ENCODE data around the gene ZNF134.

ZNF134 gene

DNA sequence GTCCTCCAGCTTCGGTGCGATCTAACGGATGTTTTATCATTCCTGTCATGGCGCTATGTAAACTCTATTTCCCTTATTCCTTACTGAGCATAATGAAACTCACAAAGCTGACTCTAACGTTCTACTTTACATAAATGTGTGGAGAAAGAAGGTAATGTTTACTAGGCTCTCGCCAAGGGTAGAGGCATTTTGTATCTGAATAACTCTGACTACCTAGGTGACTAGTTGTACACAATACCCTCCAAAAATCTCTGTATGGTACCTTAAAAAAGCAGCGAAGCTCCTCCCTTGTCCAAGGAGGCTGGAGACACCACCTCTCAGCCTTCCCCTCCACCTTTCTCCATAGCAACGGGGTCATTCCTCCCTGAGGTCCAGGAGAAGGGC lies 14.7 kb upstream of the ZNF134 start:
- 65 to 68% methylated on average over 6 to 8 of the region's 8 CpGs for WGBS, 2 experiments
- H3K36me3 ChIP-seq (ENCODE audit: control insufficient read depth, insufficient read depth, low read length): no peaks in the 10 kb centered on the region
- no peaks in the 10 kb centered on the region for H3K9me3 ChIP-seq (ENCODE audit: control insufficient read depth, low read length)
- peak overlapping the region; percentile 92 for H3K4me3 ChIP-seq (ENCODE audit: insufficient read depth, low read depth, low read length)
- peaks cover 5% of the 10 kb centered on the region for H3K4me1 ChIP-seq (ENCODE audit: control insufficient read depth, insufficient read depth, low read length)
- H3K27ac ChIP-seq (ENCODE audit: insufficient read depth, low read depth, low read length, poor library complexity, severe bottlenecking): no peak overlapping the region
- no peaks in the 10 kb centered on the region for H3K27me3 ChIP-seq (ENCODE audit: control insufficient read depth, insufficient read depth, low read length, poor library complexity, severe bottlenecking)

- peak within 1 kb of the TSS; percentile 92 for H3K4me3 ChIP-seq (ENCODE audit: insufficient read depth, low read depth, low read length)
- no peaks in the 10 kb centered on the region for H3K36me3 ChIP-seq (ENCODE audit: control insufficient read depth, insufficient read depth, low read length)
- no peaks in the 10 kb centered on the region for H3K9me3 ChIP-seq (ENCODE audit: control insufficient read depth, low read length)
- no peaks in the 10 kb centered on the region for H3K27me3 ChIP-seq (ENCODE audit: control insufficient read depth, insufficient read depth, low read length, poor library complexity, severe bottlenecking)
- 0 to 1% methylated on average over 53 of the region's 53 CpGs for WGBS, 2 experiments
- H3K27ac ChIP-seq (ENCODE audit: insufficient read depth, low read depth, low read length, poor library complexity, severe bottlenecking): no peak within 1 kb of the TSS
- peaks cover 5% of the 10 kb centered on the region for H3K4me1 ChIP-seq (ENCODE audit: control insufficient read depth, insufficient read depth, low read length)
Measured at GRCh38 chr19:57599761-57600383, 14.2 kb upstream of the ZNF134 start, which contains the start of gene ZNF530. TSS of gene ZNF530 (plus strand) at chr19:57599885. CDS start at chr19:57604346, 4,461 bp downstream.

- Histone ChIP-seq H3K4me1 (ENCODE audit: control insufficient read depth, insufficient read depth, low read length) (no peaks in the 10 kb centered on the region), H3K4me3 (ENCODE audit: insufficient read depth, low read depth, low read length) (no peak overlapping the region), H3K9me3 (ENCODE audit: control insufficient read depth, low read length) (no peaks in the 10 kb centered on the region), H3K27me3 (ENCODE audit: control insufficient read depth, insufficient read depth, low read length, poor library complexity, severe bottlenecking) (no peaks in the 10 kb centered on the region), H3K36me3 (ENCODE audit: control insufficient read depth, insufficient read depth, low read length) (peaks cover 10% of the 10 kb centered on the region), H3K27ac (ENCODE audit: insufficient read depth, low read depth, low read length, poor library complexity, severe bottlenecking) (no peak overlapping the region)
- whole genome bisulfite sequencing, 2 experiments: 93 to 97% methylated on average over 4 to 5 of the region's 5 CpGs
Measured at GRCh38 chr19:57606931-57607330, 7.1 kb upstream of the ZNF134 start.

DNA sequence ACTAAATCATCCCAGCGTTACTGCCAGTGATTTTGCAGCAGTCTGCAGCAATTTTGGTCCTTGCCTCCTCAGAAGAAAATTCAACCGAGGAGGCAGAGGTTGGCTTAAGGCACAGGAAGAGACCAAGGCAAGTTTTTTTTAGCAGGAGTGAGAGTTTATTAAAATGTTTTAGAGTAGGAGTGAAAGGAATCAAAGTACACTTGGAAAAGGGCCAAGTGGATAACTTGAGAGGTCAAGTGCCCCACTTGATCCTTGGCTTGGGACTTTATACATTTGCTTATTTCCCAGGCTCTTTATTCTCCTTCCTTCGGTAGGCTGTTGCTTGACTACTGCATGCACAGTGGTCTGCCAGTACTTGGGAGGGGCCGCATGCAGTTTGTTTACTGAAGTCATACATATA lies 2.9 kb upstream of the ZNF134 start:
- Histone ChIP-seq H3K27ac (ENCODE audit: insufficient read depth, low read depth, low read length, poor library complexity, severe bottlenecking) (no peak overlapping the region), H3K4me1 (ENCODE audit: control insufficient read depth, insufficient read depth, low read length) (no peaks in the 10 kb centered on the region), H3K4me3 (ENCODE audit: insufficient read depth, low read depth, low read length) (no peak overlapping the region), H3K9me3 (ENCODE audit: control insufficient read depth, low read length) (peaks cover 3% of the 10 kb centered on the region), H3K27me3 (ENCODE audit: control insufficient read depth, insufficient read depth, low read length, poor library complexity, severe bottlenecking) (no peaks in the 10 kb centered on the region), H3K36me3 (ENCODE audit: control insufficient read depth, insufficient read depth, low read length) (peaks cover 15% of the 10 kb centered on the region)
- WGBS, 2 experiments: 92 to 93% methylated on average over 4 of the region's 4 CpGs

DNA sequence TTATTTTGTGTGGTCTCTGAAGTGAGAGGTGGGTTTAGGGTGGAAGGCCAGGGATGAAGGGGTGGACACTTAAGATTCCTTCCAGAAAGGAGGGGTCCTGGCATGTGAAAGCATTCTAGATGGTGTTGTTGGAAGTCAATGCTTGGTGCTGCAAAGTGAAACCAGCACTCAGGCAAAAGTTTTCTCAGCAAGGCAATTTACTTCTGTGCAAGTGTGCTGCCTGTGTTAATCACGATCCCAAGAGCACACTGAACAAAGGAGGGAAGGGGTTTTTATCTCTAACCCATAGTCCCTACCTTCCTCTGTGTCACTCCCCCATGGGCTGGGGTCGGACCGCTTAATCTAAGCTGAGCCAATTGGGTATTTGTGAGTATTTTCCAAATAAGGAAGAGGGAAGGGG lies 1.3 kb downstream of the ZNF134 start:
- H3K27me3 ChIP-seq (ENCODE audit: control insufficient read depth, insufficient read depth, low read length, poor library complexity, severe bottlenecking): no peaks in the 10 kb centered on the region
- no peaks in the 10 kb centered on the region for H3K4me1 ChIP-seq (ENCODE audit: control insufficient read depth, insufficient read depth, low read length)
- H3K9me3 ChIP-seq (ENCODE audit: control insufficient read depth, low read length): peaks cover 10% of the 10 kb centered on the region
- no peak overlapping the region for H3K27ac ChIP-seq (ENCODE audit: insufficient read depth, low read depth, low read length, poor library complexity, severe bottlenecking)
- peak overlapping the region; percentile 100 for H3K4me3 ChIP-seq (ENCODE audit: insufficient read depth, low read depth, low read length)
- peaks cover 52% of the 10 kb centered on the region for H3K36me3 ChIP-seq (ENCODE audit: control insufficient read depth, insufficient read depth, low read length)
- WGBS, 2 experiments: 98 to 100% methylated on average over 3 of the region's 3 CpGs

GRCh38 chr19:57620673-57621348 lies 6.8 kb downstream of the ZNF134 start:
- peaks cover 22% of the 10 kb centered on the region for H3K9me3 ChIP-seq (ENCODE audit: control insufficient read depth, low read length)
- peaks cover 89% of the 10 kb centered on the region for H3K36me3 ChIP-seq (ENCODE audit: control insufficient read depth, insufficient read depth, low read length)
- no peaks in the 10 kb centered on the region for H3K27me3 ChIP-seq (ENCODE audit: control insufficient read depth, insufficient read depth, low read length, poor library complexity, severe bottlenecking)
- no peaks in the 10 kb centered on the region for H3K4me1 ChIP-seq (ENCODE audit: control insufficient read depth, insufficient read depth, low read length)
- 97% methylated on average over 10 of the region's 10 CpGs for WGBS, 2 experiments
- no peak overlapping the region for H3K4me3 ChIP-seq (ENCODE audit: insufficient read depth, low read depth, low read length)
- H3K27ac ChIP-seq (ENCODE audit: insufficient read depth, low read depth, low read length, poor library complexity, severe bottlenecking): no peak overlapping the region

- Histone ChIP-seq H3K4me1 (ENCODE audit: control insufficient read depth, insufficient read depth, low read length) (no peaks in the 10 kb centered on the region), H3K27ac (ENCODE audit: insufficient read depth, low read depth, low read length, poor library complexity, severe bottlenecking) (no peak overlapping the region), H3K36me3 (ENCODE audit: control insufficient read depth, insufficient read depth, low read length) (peaks cover 66% of the 10 kb centered on the region), H3K27me3 (ENCODE audit: control insufficient read depth, insufficient read depth, low read length, poor library complexity, severe bottlenecking) (no peaks in the 10 kb centered on the region), H3K9me3 (ENCODE audit: control insufficient read depth, low read length) (peaks cover 22% of the 10 kb centered on the region), H3K4me3 (ENCODE audit: insufficient read depth, low read depth, low read length) (no peak overlapping the region)
Measured at GRCh38 chr19:57623091-57623490, 9.0 kb downstream of the ZNF134 start.

- WGBS, 2 experiments: 3% methylated on average over 59 of the region's 59 CpGs
Measured at GRCh38 chr19:57632987-57633831, 19.2 kb downstream of the ZNF134 start, which contains the start of gene ZNF211. TSS of gene ZNF211 (plus strand) at chr19:57633168. CDS start at chr19:57633347, 179 bp downstream.

GRCh38 chr19:57633832-57634131 lies 19.7 kb downstream of the ZNF134 start:
- Histone ChIP-seq H3K4me1 (ENCODE audit: control insufficient read depth, insufficient read depth, low read length) (no peaks in the 10 kb centered on the region), H3K27ac (ENCODE audit: insufficient read depth, low read depth, low read length, poor library complexity, severe bottlenecking) (no peak overlapping the region), H3K36me3 (ENCODE audit: control insufficient read depth, insufficient read depth, low read length) (peaks cover 12% of the 10 kb centered on the region), H3K9me3 (ENCODE audit: control insufficient read depth, low read length) (no peaks in the 10 kb centered on the region), H3K27me3 (ENCODE audit: control insufficient read depth, insufficient read depth, low read length, poor library complexity, severe bottlenecking) (no peaks in the 10 kb centered on the region), H3K4me3 (ENCODE audit: insufficient read depth, low read depth, low read length) (peak overlapping the region; percentile 81)
- WGBS, 2 experiments: 75 to 76% methylated on average over 6 of the region's 6 CpGs

More at GRCh38 chr19:57632987-57633831, 19.2 kb downstream of the ZNF134 start, which contains the start of gene ZNF211:
- Histone ChIP-seq H3K4me1 (ENCODE audit: control insufficient read depth, insufficient read depth, low read length) (no peaks in the 10 kb centered on the region), H3K36me3 (ENCODE audit: control insufficient read depth, insufficient read depth, low read length) (peaks cover 9% of the 10 kb centered on the region), H3K4me3 (ENCODE audit: insufficient read depth, low read depth, low read length) (peak within 1 kb of the TSS; percentile 81), H3K27ac (ENCODE audit: insufficient read depth, low read depth, low read length, poor library complexity, severe bottlenecking) (no peak within 1 kb of the TSS), H3K27me3 (ENCODE audit: control insufficient read depth, insufficient read depth, low read length, poor library complexity, severe bottlenecking) (no peaks in the 10 kb centered on the region), H3K9me3 (ENCODE audit: control insufficient read depth, low read length) (no peaks in the 10 kb centered on the region)

GRCh38 chr19:57637379-57637778 lies 23.3 kb downstream of the ZNF134 start:
- WGBS, 2 experiments: 95 to 97% methylated on average over 4 of the region's 4 CpGs
- H3K27ac ChIP-seq (ENCODE audit: insufficient read depth, low read depth, low read length, poor library complexity, severe bottlenecking): no peak overlapping the region
- no peak overlapping the region for H3K4me3 ChIP-seq (ENCODE audit: insufficient read depth, low read depth, low read length)
- peaks cover 46% of the 10 kb centered on the region for H3K36me3 ChIP-seq (ENCODE audit: control insufficient read depth, insufficient read depth, low read length)
- no peaks in the 10 kb centered on the region for H3K9me3 ChIP-seq (ENCODE audit: control insufficient read depth, low read length)
- no peaks in the 10 kb centered on the region for H3K27me3 ChIP-seq (ENCODE audit: control insufficient read depth, insufficient read depth, low read length, poor library complexity, severe bottlenecking)
- H3K4me1 ChIP-seq (ENCODE audit: control insufficient read depth, insufficient read depth, low read length): no peaks in the 10 kb centered on the region
